GM23248 (cell line): Measurements from ENCODE around the gene TNXB.
"Not testable (repeated sequence)": the region's sequence is repeated elsewhere in the genome, so short reads cannot be mapped to it uniquely, and the experiment has no call there.

Source experiments
- EZH2 ChIP-seq: fragments of 200-600 bp; sonication (generic); IDR thresholded peaks from 2 replicates; pipeline ENCODE4 v1.6.1; 2018; ENCODE audit warnings: antibody characterized with exemption, mild to moderate bottlenecking; ENCODE audit not compliant: insufficient read depth, poor library complexity, severe bottlenecking
- EZH2phosphoT487 ChIP-seq: fragments of 200-600 bp; sonication (generic); IDR thresholded peaks from 2 replicates; pipeline ENCODE4 v1.6.1; 2018; ENCODE audit warnings: antibody characterized with exemption, moderate library complexity, mild to moderate bottlenecking, low read depth; ENCODE audit not compliant: insufficient read depth

GRCh38 chr6:32041385-32041784 is 67.8 kb downstream of the TNXB start:
- not testable (repeated sequence) for TF ChIP-seq EZH2, EZH2phosphoT487
